Activated CD8-positive, alpha-beta memory T cell treated with anti-CD3 and anti-CD28 coated beads, Interleukin-2, amount 50 U/mL, for 24 hours (primary cell): ENCODE measurements around the gene HOXA13.

Experiments used
- DNase-seq: peaks from one replicate; pipeline ENCODE4 v3.0.0-alpha.2; 2020; ENCODE audit errors: extremely low read depth

HOXA13 gene

DNA sequence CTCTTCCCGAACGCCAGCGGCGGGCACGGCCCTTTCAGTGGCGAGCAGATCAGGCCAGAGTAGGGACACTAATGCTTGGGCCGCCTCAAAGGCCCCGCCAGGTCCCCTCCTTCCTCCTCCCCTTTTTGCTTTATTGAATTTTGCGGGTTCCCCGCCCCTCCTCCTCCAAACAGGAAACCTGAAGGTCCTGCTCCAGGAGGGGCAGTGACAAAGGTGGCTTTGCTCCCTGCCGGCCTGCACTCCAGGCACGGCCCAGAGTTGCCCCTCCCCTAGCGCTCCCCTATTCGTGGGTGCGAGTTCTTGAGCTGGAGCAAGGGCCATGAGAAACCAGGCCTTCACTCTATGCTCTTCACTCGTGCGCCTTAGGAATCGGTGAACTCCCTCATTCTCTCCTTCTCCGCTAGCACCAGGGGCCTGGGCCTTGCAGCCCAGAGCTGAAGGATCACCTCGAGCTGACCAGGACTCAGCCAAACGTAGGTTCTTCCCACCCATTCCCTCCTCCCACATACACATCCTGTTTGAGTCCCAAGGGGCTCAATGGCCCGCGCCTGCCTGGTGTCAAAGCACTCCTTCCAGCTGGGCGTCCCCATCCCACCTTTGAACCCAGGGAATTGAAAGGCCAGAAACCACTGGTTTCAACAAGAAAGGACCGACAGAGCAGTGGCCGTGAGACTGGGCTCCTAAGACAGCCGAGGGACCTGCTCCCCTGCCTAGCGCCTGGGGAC, 51.7 kb downstream of the HOXA13 start:
- DNase-seq, result no peak

- no peak for DNase-seq
Measured at GRCh38 chr7:27147199-27148030, 52.5 kb downstream of the HOXA13 start, which contains the start of gene HOXA6. HOXA6 (minus strand) TSS chr7:27147774; CDS start chr7:27147749, 25 bp downstream.

DNA sequence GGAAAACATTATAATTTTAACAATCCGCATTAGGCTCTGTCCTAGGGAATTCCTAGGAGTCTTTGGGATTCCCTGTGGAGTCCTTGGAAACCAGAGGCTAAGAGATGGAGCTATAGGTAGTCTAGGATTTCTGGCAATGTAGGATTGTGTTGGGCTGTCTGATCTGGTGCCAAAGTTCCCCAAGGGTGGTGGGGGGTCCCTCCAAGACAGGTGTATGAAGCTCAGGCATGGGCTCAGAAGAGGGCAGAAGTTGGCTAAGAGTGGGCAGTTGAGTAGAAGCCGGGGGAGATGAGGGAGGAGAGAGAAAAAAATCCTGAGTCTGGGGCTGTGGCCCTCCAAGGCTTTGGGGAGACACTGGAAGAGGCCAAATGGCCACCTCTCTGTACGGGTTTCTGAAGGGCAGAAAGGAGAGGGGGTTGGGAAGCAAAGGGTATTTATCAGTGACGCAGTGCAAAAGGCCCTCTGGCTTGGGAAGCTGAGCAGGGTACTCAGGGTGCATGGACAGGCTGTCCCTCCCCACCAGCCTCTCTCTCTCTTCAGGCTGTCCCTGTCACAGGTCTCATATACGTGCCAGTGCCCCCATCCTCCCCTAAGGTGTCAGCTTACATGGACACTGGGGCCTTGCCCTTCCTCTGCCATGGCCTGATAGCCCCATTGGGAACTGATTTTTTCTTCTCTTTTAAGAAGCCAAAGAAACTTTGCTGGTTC, 53.2 kb downstream of the HOXA13 start:
- DNase-seq, result no peak

DNA sequence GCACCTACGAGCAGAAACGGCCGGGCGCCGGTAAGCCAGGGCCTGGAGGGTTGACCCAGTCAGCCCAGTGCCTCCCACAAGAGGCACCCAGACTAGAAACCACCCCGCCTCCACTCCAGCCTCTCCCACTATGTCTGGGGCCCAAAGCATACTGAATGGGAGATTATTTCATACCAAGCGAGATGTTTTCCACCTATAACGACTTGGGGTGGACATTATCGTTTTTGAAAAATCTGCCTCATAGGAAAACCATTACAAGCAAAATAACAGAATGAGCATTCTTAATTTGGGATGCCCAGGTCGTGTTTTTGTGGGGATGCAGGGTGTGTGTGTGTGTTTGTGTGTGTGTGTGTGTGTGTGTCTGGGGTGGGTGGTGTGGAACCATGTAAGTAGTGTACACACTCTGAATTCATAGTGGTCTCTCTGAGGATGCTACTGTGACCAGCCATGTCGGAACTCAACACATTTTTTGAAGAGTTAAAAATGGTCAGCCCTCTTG, 53.9 kb downstream of the HOXA13 start:
- no peak for DNase-seq

- no peak for DNase-seq
Measured at GRCh38 chr7:27145165-27145913, 54.6 kb downstream of the HOXA13 start.

- DNase-seq, result no peak
Measured at GRCh38 chr7:27144781-27145164, 55.1 kb downstream of the HOXA13 start.
